Neuronal stem cell (in vitro differentiated cells): Measurements from ENCODE around the gene MEGF11.
"Not testable (repeated sequence)": the region's sequence is repeated elsewhere in the genome, so short reads cannot be mapped to it uniquely, and the experiment has no call there.

Experiments
- DNase-seq: peaks from one replicate; pipeline ENCODE4 v3.0.0-alpha.2; 2013; ENCODE audit warnings: low spot score
- H2AFZ ChIP-seq: one replicate; pipeline ENCODE4 v1.6.1; 2013; ENCODE audit warnings: mild to moderate bottlenecking, low read length, inconsistent platforms
- H2AK5ac ChIP-seq: 2 replicates; pipeline ENCODE4 v1.6.1; 2013; ENCODE audit warnings: low read depth, mild to moderate bottlenecking, inconsistent platforms, low read length, moderate library complexity, mixed read lengths
- H2BK120ac ChIP-seq: 2 replicates; pipeline ENCODE4 v1.6.1; 2013; ENCODE audit warnings: low read depth, mild to moderate bottlenecking, inconsistent platforms, low read length, moderate library complexity, mixed read lengths
- H2BK12ac ChIP-seq: one replicate; pipeline ENCODE4 v1.6.1; 2013; ENCODE audit warnings: low read length, inconsistent platforms
- H2BK15ac ChIP-seq: 2 replicates; pipeline ENCODE4 v1.6.1; 2013; ENCODE audit warnings: mild to moderate bottlenecking, low read length, inconsistent platforms, mixed read lengths
- H2BK5ac ChIP-seq: one replicate; pipeline ENCODE4 v1.6.1; 2013; ENCODE audit warnings: inconsistent platforms, mild to moderate bottlenecking, low read length, moderate library complexity
- H3K14ac ChIP-seq: one replicate; pipeline ENCODE4 v1.6.1; 2013; ENCODE audit warnings: low read length, inconsistent platforms
- H3K18ac ChIP-seq: 2 replicates; pipeline ENCODE4 v1.6.1; 2013; ENCODE audit warnings: low read length, inconsistent platforms
- H3K23ac ChIP-seq: 2 replicates; pipeline ENCODE4 v1.6.1; 2013; ENCODE audit warnings: low read depth, mild to moderate bottlenecking, mixed read lengths, low read length, inconsistent platforms; ENCODE audit not compliant: poor library complexity
- H3K27ac ChIP-seq: replicated peaks from 3 replicates; pipeline ENCODE4 v1.5.1; 2013; ENCODE audit warnings: low read length, inconsistent platforms
- H3K27me3 ChIP-seq, 3 experiments: 2 replicates each; pipeline ENCODE4 v1.6.1; 2013; ENCODE audit warnings: low read length in 3 of 3, mild to moderate bottlenecking in 2 of 3, inconsistent platforms in 1 of 3, low read depth in 1 of 3, mixed read lengths in 1 of 3, moderate library complexity in 1 of 3; ENCODE audit not compliant: control insufficient read depth in 3 of 3, insufficient read depth in 3 of 3
- H3K36me3 ChIP-seq, 2 donors: replicated peaks in 1 of 2; 2 replicates each; pipeline ENCODE4 v1.6.1; 2013; ENCODE audit warnings: low read length in 2 of 2; ENCODE audit not compliant: control insufficient read depth in 2 of 2, insufficient read depth in 2 of 2
- H3K4ac ChIP-seq: 2 replicates; pipeline ENCODE4 v1.6.1; 2013; ENCODE audit warnings: inconsistent platforms, mild to moderate bottlenecking, low read length, moderate library complexity
- H3K4me1 ChIP-seq, 2 donors: 1 replicate in 1 of 2; 2 replicates in 1 of 2; pipeline ENCODE4 v1.6.1; 2013; ENCODE audit warnings: low read length in 2 of 2, low read depth in 1 of 2; ENCODE audit not compliant: control insufficient read depth in 2 of 2, insufficient read depth in 1 of 2
- H3K4me2 ChIP-seq: one replicate; pipeline ENCODE4 v1.6.1; 2013; ENCODE audit warnings: mild to moderate bottlenecking, low read length, inconsistent platforms; ENCODE audit not compliant: insufficient read depth, poor library complexity, severe bottlenecking
- H3K4me3 ChIP-seq, 2 donors: 2 replicates each; pipeline ENCODE4 v1.5.1; 2013; ENCODE audit warnings: low read length in 2 of 2, mild to moderate bottlenecking in 2 of 2, inconsistent platforms in 1 of 2, moderate library complexity in 1 of 2
- H3K79me1 ChIP-seq: one replicate; pipeline ENCODE4 v1.6.1; 2013; ENCODE audit warnings: low read depth, mild to moderate bottlenecking, inconsistent platforms, low read length, moderate library complexity
- H3K9ac ChIP-seq: one replicate; pipeline ENCODE4 v1.6.1; 2013; ENCODE audit warnings: mild to moderate bottlenecking, low read depth, low read length, inconsistent platforms; ENCODE audit not compliant: poor library complexity
- H3K9me3 ChIP-seq, 2 donors: replicated peaks in 1 of 2; 2 replicates each; pipeline versions ENCODE3 to v1.6.1; 2013; ENCODE audit warnings: low read length in 2 of 2, mild to moderate bottlenecking in 2 of 2, inconsistent platforms in 1 of 2, low read depth in 1 of 2, mixed read lengths in 1 of 2, moderate library complexity in 1 of 2; ENCODE audit not compliant: control insufficient read depth in 2 of 2, insufficient read depth in 1 of 2
- H4K8ac ChIP-seq: one replicate; pipeline ENCODE4 v1.6.1; 2013; ENCODE audit warnings: low read depth, mild to moderate bottlenecking, inconsistent platforms, low read length, moderate library complexity
- H4K91ac ChIP-seq: one replicate; pipeline ENCODE4 v1.6.1; 2013; ENCODE audit warnings: low read length, low read depth, mild to moderate bottlenecking, inconsistent platforms; ENCODE audit not compliant: poor library complexity
- WGBS, 2 donors: extraction: QIAGEN DNeasy Blood & Tissue Kit; methylation state at CpG; one replicate each; pipeline ENCODE4 v1.1.7; 2013; ENCODE audit warnings: missing lambda C conversion rate in 2 of 2, mixed read lengths in 1 of 2; ENCODE audit not compliant: insufficient read length in 2 of 2, insufficient replicate concordance in 1 of 2; ENCODE audit errors: extremely low coverage in 2 of 2; 5-methylcytosine and 5-hydroxymethylcytosine counted together

Gene MEGF11

DNA sequence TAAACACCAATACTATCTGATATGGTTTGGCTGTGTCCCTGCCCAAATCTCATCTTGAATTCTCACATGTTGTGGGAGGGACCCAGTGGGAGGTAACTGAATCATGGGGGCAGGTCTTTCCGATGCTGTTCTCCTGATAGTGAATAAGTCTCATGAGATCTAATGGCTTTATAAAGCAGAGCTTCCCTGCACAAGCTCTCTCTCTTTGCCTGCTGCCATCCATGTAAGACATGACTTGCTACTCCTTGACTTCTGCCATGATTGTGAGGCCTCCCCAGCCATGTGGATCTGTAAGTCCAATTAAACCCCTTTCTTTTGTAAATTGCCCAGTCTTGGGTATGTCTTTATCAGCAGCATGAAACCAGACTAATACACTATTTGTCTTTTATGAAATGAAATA lies 9.3 kb upstream of the MEGF11 start:
- not testable (repeated sequence) for H3K36me3 ChIP-seq, H3K14ac ChIP-seq, DNase-seq, H2AFZ ChIP-seq, H3K79me1 ChIP-seq, H3K9ac ChIP-seq, H4K8ac ChIP-seq, H3K27ac ChIP-seq, H2BK15ac ChIP-seq, H2AK5ac ChIP-seq, H3K4me2 ChIP-seq, H3K23ac ChIP-seq, H3K18ac ChIP-seq, H2BK5ac ChIP-seq, H3K9me3 ChIP-seq, H2BK120ac ChIP-seq, H4K91ac ChIP-seq, H3K4me1 ChIP-seq, H2BK12ac ChIP-seq, H3K4ac ChIP-seq, H3K4me3 ChIP-seq
- WGBS, 2 donors: no CpG with 5 or more reads among the region's 1 CpG
- peaks cover 0 to 28% (median 0%) of the 10 kb centered on the region in 3 experiments for H3K27me3 ChIP-seq

DNA sequence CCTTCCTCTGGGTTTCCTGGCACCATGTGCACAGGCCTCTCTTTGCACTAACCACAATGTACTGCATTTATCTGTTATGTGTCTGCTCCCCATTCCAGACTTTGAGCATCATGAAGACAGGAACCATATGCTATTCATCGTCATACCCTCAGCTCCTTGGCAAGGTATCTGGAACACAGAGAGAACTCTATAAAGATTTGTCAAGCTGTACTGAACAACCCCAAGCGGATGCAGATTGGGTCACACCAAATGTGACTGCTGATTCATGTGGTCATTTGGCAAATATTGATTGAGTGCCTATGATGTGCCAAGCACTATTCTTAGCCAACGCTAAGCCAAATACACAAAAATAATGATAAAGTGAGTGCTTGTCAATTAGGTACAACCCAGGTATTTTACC lies 7.5 kb upstream of the MEGF11 start:
- H2AK5ac ChIP-seq: no peak overlapping the region
- no peak overlapping the region for H3K18ac ChIP-seq
- peaks cover 2 to 40% (median 9%) of the 10 kb centered on the region in 3 experiments for H3K27me3 ChIP-seq
- no peak overlapping the region for H3K14ac ChIP-seq
- no peaks in the 10 kb centered on the region for H3K36me3 ChIP-seq
- no peak overlapping the region for H3K23ac ChIP-seq
- H2BK120ac ChIP-seq: no peak overlapping the region
- H2BK12ac ChIP-seq: no peak overlapping the region
- no peaks in the 10 kb centered on the region for H3K4me1 ChIP-seq
- H3K9ac ChIP-seq: no peak overlapping the region
- no peak overlapping the region for H3K27ac ChIP-seq
- no peak overlapping the region for H4K8ac ChIP-seq
- H4K91ac ChIP-seq: no peak overlapping the region
- no peak overlapping the region for H2AFZ ChIP-seq
- no CpG with 5 or more reads among the region's 3 CpGs for WGBS, 2 donors
- no peak overlapping the region for H2BK15ac ChIP-seq
- no peak overlapping the region for H2BK5ac ChIP-seq
- H3K4ac ChIP-seq: no peak overlapping the region
- no peak overlapping the region for H3K4me3 ChIP-seq
- H3K79me1 ChIP-seq: no peaks in the 10 kb centered on the region
- DNase-seq: no peak
- no peak overlapping the region for H3K4me2 ChIP-seq
- no peaks in the 10 kb centered on the region for H3K9me3 ChIP-seq

DNA sequence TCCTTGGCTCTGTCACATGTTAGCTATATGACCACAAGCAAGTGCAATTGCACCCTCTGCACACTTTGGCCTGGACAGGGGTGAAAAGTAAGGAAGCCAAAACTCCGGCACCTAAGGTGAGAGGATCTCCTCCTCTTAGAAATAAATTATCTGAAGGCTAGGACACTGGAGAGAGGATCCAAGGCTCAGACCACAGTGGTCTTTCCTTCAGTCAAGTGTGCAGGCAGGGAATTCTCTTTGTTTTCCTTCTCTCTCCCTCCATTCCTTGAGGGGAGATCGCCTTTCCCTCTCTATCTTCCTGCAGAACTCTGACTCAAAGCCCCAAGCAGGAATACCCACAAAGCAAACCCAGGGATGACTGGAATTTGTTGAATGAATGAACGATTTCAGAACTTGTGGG lies 3.1 kb upstream of the MEGF11 start:
- Histone ChIP-seq H3K14ac (no peak overlapping the region), H2BK12ac (no peak overlapping the region), H3K9ac (no peak overlapping the region), H2BK120ac (no peak overlapping the region), H3K9me3 (no peaks in the 10 kb centered on the region), H3K18ac (no peak overlapping the region), H2BK5ac (no peak overlapping the region), H3K4me2 (no peak overlapping the region), H4K8ac (no peak overlapping the region), H3K27me3 (peaks cover 22 to 79% (median 50%) of the 10 kb centered on the region in 3 experiments), H3K79me1 (no peaks in the 10 kb centered on the region), H3K4me3 (no peak overlapping the region), H3K4ac (no peak overlapping the region), H3K36me3 (no peaks in the 10 kb centered on the region), H3K23ac (no peak overlapping the region), H2AFZ (no peak overlapping the region), H2AK5ac (no peak overlapping the region), H4K91ac (no peak overlapping the region), H3K27ac (no peak overlapping the region), H2BK15ac (no peak overlapping the region), H3K4me1 (peaks cover 6 to 13% of the 10 kb centered on the region in 2 donors)
- WGBS, 2 donors: no CpG with 5 or more reads among the region's 3 CpGs
- no peak for DNase-seq

DNA sequence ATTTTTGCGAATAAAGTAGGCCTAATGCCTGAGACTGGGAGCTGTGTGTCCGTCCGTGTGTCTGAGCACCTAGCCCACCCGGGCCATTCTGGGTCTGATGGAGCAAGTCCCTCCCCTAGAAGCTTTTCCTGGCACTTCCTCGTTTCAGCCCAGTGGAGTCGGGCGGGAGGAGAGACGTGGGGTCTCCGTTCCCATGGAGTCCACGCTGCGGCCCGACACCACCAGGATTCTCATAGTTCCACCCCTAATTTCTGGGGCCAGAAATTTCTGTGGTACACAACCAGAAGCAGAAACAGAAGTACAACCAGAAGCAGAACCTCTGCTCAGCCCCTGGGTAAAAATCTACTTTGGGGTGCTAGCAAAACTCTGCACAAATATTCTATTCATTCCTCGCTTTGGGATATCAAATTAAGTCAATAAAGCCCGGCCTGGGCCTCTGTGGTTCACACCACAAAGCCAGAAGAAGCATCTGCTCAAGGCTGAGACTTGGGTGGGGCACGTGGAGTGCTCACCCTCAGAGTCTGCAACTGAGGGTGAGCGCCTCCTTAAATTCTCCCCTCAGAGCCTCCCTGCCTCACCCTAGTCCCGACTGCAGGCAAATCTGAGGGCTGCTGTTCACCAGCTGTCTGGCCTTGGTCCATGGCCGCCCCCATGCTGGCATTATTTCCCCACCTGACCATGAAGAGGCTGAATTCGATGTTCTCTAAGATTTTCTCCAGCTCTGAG lies 1.6 kb upstream of the MEGF11 start:
- no peak overlapping the region for H4K91ac ChIP-seq
- H4K8ac ChIP-seq: no peak overlapping the region
- H2AFZ ChIP-seq: no peak overlapping the region
- H3K79me1 ChIP-seq: no peaks in the 10 kb centered on the region
- H2BK12ac ChIP-seq: no peak overlapping the region
- peaks cover 7 to 17% of the 10 kb centered on the region in 2 donors for H3K4me1 ChIP-seq
- no peak overlapping the region for H3K4me3 ChIP-seq
- H3K36me3 ChIP-seq: no peaks in the 10 kb centered on the region
- H3K9ac ChIP-seq: no peak overlapping the region
- H3K4me2 ChIP-seq: no peak overlapping the region
- H2BK120ac ChIP-seq: no peak overlapping the region
- H3K18ac ChIP-seq: no peak overlapping the region
- no peak for DNase-seq
- peaks cover 22 to 88% (median 62%) of the 10 kb centered on the region in 3 experiments for H3K27me3 ChIP-seq
- no peak overlapping the region for H3K27ac ChIP-seq
- no peak overlapping the region for H3K4ac ChIP-seq
- no peak overlapping the region for H2BK5ac ChIP-seq
- no peaks in the 10 kb centered on the region for H3K9me3 ChIP-seq
- no CpG with 5 or more reads among the region's 19 CpGs for WGBS, 2 donors
- no peak overlapping the region for H2AK5ac ChIP-seq
- no peak overlapping the region for H3K23ac ChIP-seq
- H2BK15ac ChIP-seq: no peak overlapping the region
- no peak overlapping the region for H3K14ac ChIP-seq
